Smooth muscle cell (in vitro differentiated cells): ENCODE measurements around the gene ARHGAP10. TPM values are rescaled to one million over a fixed set of nuclear protein-coding genes. Genes with fewer than 3 reads are reported as not detected.

Experiments used
- DNase-seq: peaks from one replicate; lab custom pipeline; 2025; ENCODE audit not compliant: unreplicated experiment; lab: John Stamatoyannopoulos, UW
- H2AFZ ChIP-seq: fragments of 200-600 bp; sonication (generic); 2 replicates; pipeline ENCODE4 v1.6.0; 2016; ENCODE audit warnings: antibody characterized with exemption, low read depth, mild to moderate bottlenecking
- H3F3A ChIP-seq: fragments of 200-600 bp; sonication (generic); 2 replicates; pipeline ENCODE4 v1.6.0; 2017; ENCODE audit warnings: antibody characterized with exemption, low read depth
- H3K27ac ChIP-seq: fragments of 200-600 bp; sonication (generic); 2 replicates; pipeline ENCODE4 v1.5.1; 2016; ENCODE audit warnings: low read depth, mild to moderate bottlenecking
- H3K27me3 ChIP-seq: fragments of 200-600 bp; sonication (generic); 2 replicates; pipeline ENCODE4 v1.6.1; 2016; ENCODE audit warnings: low read depth, mild to moderate bottlenecking
- H3K36me3 ChIP-seq: fragments of 200-600 bp; sonication (generic); 2 replicates; pipeline ENCODE4 v1.5.1; 2016; ENCODE audit warnings: low read depth
- H3K4me1 ChIP-seq: fragments of 200-600 bp; sonication (generic); 2 replicates; pipeline ENCODE4 v1.5.1; 2016; ENCODE audit warnings: low read depth
- H3K4me2 ChIP-seq: fragments of 200-600 bp; sonication (generic); 2 replicates; pipeline ENCODE4 v1.6.0; 2016; ENCODE audit warnings: mild to moderate bottlenecking
- H3K4me3 ChIP-seq: fragments of 200-600 bp; sonication (generic); 2 replicates; pipeline ENCODE4 v1.5.1; 2016; ENCODE audit warnings: mild to moderate bottlenecking
- H3K79me2 ChIP-seq: fragments of 200-600 bp; sonication (generic); 2 replicates; pipeline ENCODE4 v1.6.0; 2016; ENCODE audit warnings: low read depth, mild to moderate bottlenecking
- H3K9ac ChIP-seq: fragments of 200-600 bp; sonication (generic); 2 replicates; pipeline ENCODE4 v1.6.0; 2016; ENCODE audit warnings: low read depth
- H3K9me3 ChIP-seq: fragments of 200-600 bp; sonication (generic); replicated peaks from 2 replicates; pipeline ENCODE4 v1.5.1; 2016; ENCODE audit warnings: low read depth
- H4K20me1 ChIP-seq: fragments of 200-600 bp; sonication (generic); 2 replicates; pipeline ENCODE4 v1.6.0; 2016; ENCODE audit warnings: low read depth
- CTCF ChIP-seq: fragments of 200-600 bp; sonication (generic); IDR thresholded peaks from 2 replicates; pipeline ENCODE4 v1.5.1; 2017; ENCODE audit warnings: borderline replicate concordance, mild to moderate bottlenecking, antibody characterized with exemption; ENCODE audit not compliant: insufficient read depth, poor library complexity, severe bottlenecking
- WGBS: methylation state at CpG from one replicate; pipeline ENCODE4 v1.1.7; 2016; ENCODE audit warnings: low lambda C conversion rate; 5-methylcytosine and 5-hydroxymethylcytosine counted together
- polyA plus RNA-seq: library from polyadenylated mRNA; unstranded; fragments of >200 nt; fragmentation: Nextera tagmentation; extraction: Ambion mirVana; gene quantifications from 2 replicates; pipeline ENCODE4 v1.2.1, GENCODE V29; 2016
- total RNA-seq: library from RNA; depleted of rRNA; stranded (reverse); fragments of >200 nt; gene quantifications from 2 replicates; pipeline ENCODE4 v1.2.3, GENCODE V29; 2014

ARHGAP10 gene
- total and polyA plus RNA-seq, 2 experiments from 2014 or later, result 6.2 to 11.6 TPM

GRCh38 chr4:147965873-147966272, 234.0 kb downstream of the ARHGAP10 start:
- Histone ChIP-seq H3K27ac (no peak overlapping the region), H3K9ac (no peak overlapping the region), H3K9me3 (no peaks in the 10 kb centered on the region), H3K27me3 (no peaks in the 10 kb centered on the region), H3K4me3 (no peak overlapping the region), H3K36me3 (no peaks in the 10 kb centered on the region), H3K4me2 (no peak overlapping the region), H3F3A (no peaks in the 10 kb centered on the region), H3K79me2 (no peaks in the 10 kb centered on the region), H4K20me1 (no peaks in the 10 kb centered on the region), H3K4me1 (peaks cover 10% of the 10 kb centered on the region), H2AFZ (no peak overlapping the region)
- DNase-seq, result no peak
- WGBS, result 100% methylated on average over 1 of the region's 1 CpG
- no peak for TF ChIP-seq CTCF

DNA sequence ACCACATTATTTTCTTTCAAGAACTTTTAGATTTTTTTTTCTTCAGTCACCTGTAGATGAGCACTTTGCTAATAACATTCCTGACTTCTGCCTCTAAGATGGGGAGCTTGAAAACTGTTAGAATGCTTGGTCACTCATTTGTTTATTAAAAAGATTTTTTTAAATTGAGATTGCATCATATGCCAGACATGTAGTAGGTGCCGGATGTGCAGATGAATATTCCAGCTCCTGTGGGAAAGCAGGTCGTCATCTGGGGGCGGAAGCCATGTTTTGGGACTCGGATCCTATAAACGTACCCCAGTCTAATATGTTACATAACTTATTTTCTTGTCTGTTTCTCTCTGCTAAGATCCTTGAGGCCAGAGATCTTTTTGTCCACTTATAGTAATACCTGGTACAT, 236.8 kb downstream of the ARHGAP10 start:
- no peak overlapping the region for H3K4me2 ChIP-seq

DNA sequence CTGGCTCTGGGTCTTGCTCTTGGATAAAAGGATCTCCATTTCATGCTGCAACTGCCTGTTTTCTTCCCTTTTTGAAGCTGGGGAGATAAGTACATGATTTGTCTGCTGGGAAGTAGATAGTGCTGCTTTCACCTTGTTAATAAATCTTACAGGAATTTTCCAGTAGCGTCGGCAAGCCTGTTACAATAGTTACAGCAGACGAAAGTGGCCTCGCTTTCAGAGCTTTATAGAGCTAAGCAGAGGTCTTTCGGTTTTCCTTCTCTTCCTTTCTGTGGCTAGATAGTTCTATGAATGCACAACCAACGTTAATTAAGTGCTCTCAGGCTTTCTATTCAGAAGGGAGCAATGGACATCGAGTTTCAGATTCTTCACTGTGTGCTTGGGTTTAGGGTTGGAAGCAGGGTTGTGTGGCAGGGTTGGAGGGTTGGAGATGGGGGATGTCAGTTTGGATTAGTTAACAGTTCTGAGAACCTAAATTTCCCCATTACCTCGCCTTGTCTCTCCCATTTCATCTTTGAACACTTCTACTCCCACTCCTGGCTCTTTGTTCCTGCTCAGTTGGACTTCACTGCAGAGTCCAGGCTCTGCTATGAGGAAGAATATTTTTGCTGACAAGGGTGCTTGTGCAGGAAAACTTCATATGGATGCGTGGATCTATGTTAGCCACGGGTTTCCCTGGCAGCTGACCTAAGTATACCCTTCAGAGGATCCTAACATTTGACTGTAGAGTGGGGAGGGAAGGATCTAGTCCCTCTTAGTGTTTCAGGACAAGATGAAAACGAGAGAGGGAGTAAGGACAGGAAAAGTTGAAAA, 237.9 kb downstream of the ARHGAP10 start:
- H3K4me3 ChIP-seq, result no peak overlapping the region
- H3K27ac ChIP-seq, result no peak overlapping the region
- H3K4me2 ChIP-seq, result no peak overlapping the region
- 65% methylated on average over 11 of the region's 11 CpGs for WGBS
- H3K4me1 ChIP-seq, result peaks cover 10% of the 10 kb centered on the region
- H3K79me2 ChIP-seq, result no peaks in the 10 kb centered on the region
- TF ChIP-seq CTCF, result no peak
- H3K27me3 ChIP-seq, result no peaks in the 10 kb centered on the region
- no peaks in the 10 kb centered on the region for H3K9me3 ChIP-seq
- no peaks in the 10 kb centered on the region for H3K36me3 ChIP-seq
- DNase-seq, result no peak
- no peak overlapping the region for H2AFZ ChIP-seq
- H4K20me1 ChIP-seq, result no peaks in the 10 kb centered on the region
- H3K9ac ChIP-seq, result no peak overlapping the region
- H3F3A ChIP-seq, result no peaks in the 10 kb centered on the region

More for the DNA sequence above, 236.8 kb downstream of the ARHGAP10 start:
- no peaks in the 10 kb centered on the region for H3K27me3 ChIP-seq
- no peak overlapping the region for H3K9ac ChIP-seq
- no peaks in the 10 kb centered on the region for H3F3A ChIP-seq
- H2AFZ ChIP-seq, result no peak overlapping the region
- H3K27ac ChIP-seq, result no peak overlapping the region
- TF ChIP-seq CTCF, result no peak
- peaks cover 10% of the 10 kb centered on the region for H3K4me1 ChIP-seq
- no peaks in the 10 kb centered on the region for H4K20me1 ChIP-seq
- H3K9me3 ChIP-seq, result no peaks in the 10 kb centered on the region
- WGBS, result 91% methylated on average over 5 of the region's 5 CpGs
- no peak overlapping the region for H3K4me3 ChIP-seq
- H3K79me2 ChIP-seq, result no peaks in the 10 kb centered on the region
- no peaks in the 10 kb centered on the region for H3K36me3 ChIP-seq
- DNase-seq, result no peak

- H3K4me3 ChIP-seq, result no peak overlapping the region
- no peaks in the 10 kb centered on the region for H3K9me3 ChIP-seq
- no peak overlapping the region for H3K9ac ChIP-seq
- H3K4me1 ChIP-seq, result peaks cover 10% of the 10 kb centered on the region
- no peak for DNase-seq
- H3K27me3 ChIP-seq, result no peaks in the 10 kb centered on the region
- no peak overlapping the region for H2AFZ ChIP-seq
- no peaks in the 10 kb centered on the region for H3F3A ChIP-seq
- H3K4me2 ChIP-seq, result no peak overlapping the region
- TF ChIP-seq CTCF, result no peak
- H3K36me3 ChIP-seq, result no peaks in the 10 kb centered on the region
- no peak overlapping the region for H3K27ac ChIP-seq
- peaks cover 6% of the 10 kb centered on the region for H4K20me1 ChIP-seq
- no peaks in the 10 kb centered on the region for H3K79me2 ChIP-seq
- 94% methylated on average over 4 of the region's 4 CpGs for WGBS
These were observed 239.2 kb downstream of the ARHGAP10 start for GRCh38 chr4:147971116-147971515.
